Brain microvascular endothelial cell (primary cell): ENCODE measurements around the gene CAMK4.
"Not testable (repeated sequence)": the region's sequence is repeated elsewhere in the genome, so short reads cannot be mapped to it uniquely, and the experiment has no call there.

Source experiments
- DNase-seq: peaks from one replicate; pipeline ENCODE4 v3.0.0-alpha.2; 2020
- H3K27ac ChIP-seq: fragments of 250-450 bp; sonication (Bioruptor Pico); 2 replicates; pipeline ENCODE4 v1.5.1; 2020; ENCODE audit warnings: mild to moderate bottlenecking, moderate library complexity
- H3K27me3 ChIP-seq: fragments of 250-450 bp; sonication (Bioruptor Pico); replicated peaks from 2 replicates; pipeline ENCODE4 v1.5.1; 2020; ENCODE audit warnings: mild to moderate bottlenecking
- H3K36me3 ChIP-seq: fragments of 250-450 bp; sonication (Bioruptor Pico); replicated peaks from 2 replicates; pipeline ENCODE4 v1.5.1; 2020; ENCODE audit warnings: mild to moderate bottlenecking
- H3K4me3 ChIP-seq: 2 replicates; pipeline ENCODE4 v1.5.1; 2011; ENCODE audit warnings: low read depth, mild to moderate bottlenecking, control low read depth, low read length, moderate library complexity
- CTCF ChIP-seq: IDR thresholded peaks from 2 replicates; pipeline ENCODE4 v1.5.1; 2011; ENCODE audit warnings: low read depth, mild to moderate bottlenecking, moderate library complexity, low read length, control low read depth, inconsistent platforms; ENCODE audit errors: missing control alignments
- in situ Hi-C: cut with HindIII; loops from 2 replicates; pipeline ENCODE4 v1.10.0; 2017; ENCODE audit warnings: low sequenced_read_pairs, low pct_ligation_motif_present

CAMK4 gene

GRCh38 chr5:111401906-111402305 is 177.7 kb downstream of the CAMK4 start:
- Histone ChIP-seq H3K27me3 (no peaks in the 10 kb centered on the region), H3K36me3 (no peaks in the 10 kb centered on the region), H3K4me3 (no peak overlapping the region), H3K27ac (no peak overlapping the region)
- no peak for DNase-seq
- in situ Hi-C loops, result no loop called here
- TF ChIP-seq CTCF, result peak; percentile 36

GRCh38 chr5:111404270-111404769 is 180.1 kb downstream of the CAMK4 start:
- DNase-seq, result no peak
- Histone ChIP-seq H3K36me3 (no peaks in the 10 kb centered on the region), H3K27ac (no peak overlapping the region), H3K27me3 (no peaks in the 10 kb centered on the region), H3K4me3 (no peak overlapping the region)
- in situ Hi-C loops, result no loop called here
- TF ChIP-seq CTCF, result no peak

GRCh38 chr5:111407562-111407961 is 183.4 kb downstream of the CAMK4 start:
- no peaks in the 10 kb centered on the region for H3K36me3 ChIP-seq
- H3K27ac ChIP-seq, result no peak overlapping the region
- H3K4me3 ChIP-seq, result no peak overlapping the region
- DNase-seq, result peak; percentile 15
- no peak for TF ChIP-seq CTCF
- in situ Hi-C loops, result no loop called here
- no peaks in the 10 kb centered on the region for H3K27me3 ChIP-seq

GRCh38 chr5:111408817-111409216 is 184.6 kb downstream of the CAMK4 start:
- no peaks in the 10 kb centered on the region for H3K36me3 ChIP-seq
- no peak for DNase-seq
- in situ Hi-C loops, result no loop called here

GRCh38 chr5:111409266-111409665 is 185.1 kb downstream of the CAMK4 start:
- H3K36me3 ChIP-seq, DNase-seq, in situ Hi-C loops, H3K27ac ChIP-seq, H3K27me3 ChIP-seq, H3K4me3 ChIP-seq: not testable (repeated sequence)

More at GRCh38 chr5:111408817-111409216, 184.6 kb downstream of the CAMK4 start:
- Histone ChIP-seq H3K27ac (no peak overlapping the region), H3K4me3 (no peak overlapping the region), H3K27me3 (no peaks in the 10 kb centered on the region)
- no peak for TF ChIP-seq CTCF

- in situ Hi-C loops, H3K4me3 ChIP-seq, DNase-seq, H3K36me3 ChIP-seq, H3K27ac ChIP-seq, H3K27me3 ChIP-seq: not testable (repeated sequence)
These were observed 185.9 kb downstream of the CAMK4 start for GRCh38 chr5:111410067-111410466.

GRCh38 chr5:111411301-111411700 is 187.1 kb downstream of the CAMK4 start:
- H3K27me3 ChIP-seq, result no peaks in the 10 kb centered on the region
- no peak overlapping the region for H3K4me3 ChIP-seq
- no peak overlapping the region for H3K27ac ChIP-seq
- in situ Hi-C loops, result no loop called here
- no peak for DNase-seq
- no peak for TF ChIP-seq CTCF
- H3K36me3 ChIP-seq, result no peaks in the 10 kb centered on the region
